GM12875 (cell line): ENCODE measurements around the gene PHF19.

Experiments used
- H3K4me3 ChIP-seq: one replicate; pipeline ENCODE4 v1.5.1; 2011; ENCODE audit warnings: low read depth, low read length, control low read depth
- CTCF ChIP-seq: IDR thresholded peaks from 2 replicates; pipeline ENCODE4 v1.5.1; 2011; ENCODE audit warnings: low read depth, mild to moderate bottlenecking, control low read depth, inconsistent platforms, low read length, moderate library complexity, borderline replicate concordance; ENCODE audit not compliant: insufficient read depth

Gene PHF19

GRCh38 chr9:120841930-120842684 lies 34.9 kb downstream of the PHF19 start:
- TF ChIP-seq CTCF, result no peak
- H3K4me3 ChIP-seq, result peak overlapping the region; percentile 73

GRCh38 chr9:120839146-120839545 lies 37.8 kb downstream of the PHF19 start:
- no peak overlapping the region for H3K4me3 ChIP-seq
- no peak for TF ChIP-seq CTCF

DNA sequence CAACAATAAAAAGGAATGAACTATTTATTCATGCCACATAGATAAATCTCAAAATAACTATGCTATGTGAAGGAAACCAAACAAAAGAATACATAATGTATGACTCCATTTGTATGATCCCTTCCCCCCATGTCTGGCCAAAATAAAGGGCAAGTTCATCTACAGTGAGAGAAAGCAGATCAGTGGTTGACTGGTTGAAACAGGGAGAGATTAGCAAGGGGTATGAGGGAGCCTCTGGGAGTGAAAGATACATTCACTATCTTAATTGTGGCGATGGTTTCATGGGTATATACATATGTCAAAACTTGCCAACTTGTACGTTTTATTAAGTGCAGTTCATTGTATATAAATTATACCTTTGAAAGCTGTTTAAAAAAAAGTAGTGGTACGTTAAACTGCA lies 39.1 kb downstream of the PHF19 start:
- no peak overlapping the region for H3K4me3 ChIP-seq
- no peak for TF ChIP-seq CTCF

DNA sequence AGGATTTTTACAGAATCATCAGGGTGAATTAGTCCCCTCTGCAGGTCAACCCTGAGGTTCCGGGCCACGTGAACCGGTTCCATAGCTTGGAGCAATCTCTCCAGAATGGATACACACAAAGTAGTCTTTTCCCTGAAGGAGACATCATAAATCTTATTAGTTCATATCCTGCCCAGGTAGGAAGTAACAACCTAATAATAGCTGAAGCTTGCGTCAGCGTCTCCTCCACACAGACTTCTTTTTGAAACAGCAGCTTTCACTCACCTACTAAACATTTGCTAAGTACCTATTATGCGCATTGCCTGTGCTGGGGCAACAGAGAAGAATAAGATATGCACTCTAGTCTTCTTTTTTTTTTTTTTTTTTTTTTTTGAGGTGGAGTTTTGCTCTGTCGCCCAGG lies 43.7 kb downstream of the PHF19 start:
- no peak for TF ChIP-seq CTCF
- no peak overlapping the region for H3K4me3 ChIP-seq

- TF ChIP-seq CTCF, result no peak
Observed at GRCh38 chr9:120832807-120833206, 44.2 kb downstream of the PHF19 start.

GRCh38 chr9:120830865-120831264 lies 46.1 kb downstream of the PHF19 start:
- TF ChIP-seq CTCF, result no peak
- H3K4me3 ChIP-seq, result no peak overlapping the region

More at GRCh38 chr9:120832807-120833206, 44.2 kb downstream of the PHF19 start:
- H3K4me3 ChIP-seq, result no peak overlapping the region

DNA sequence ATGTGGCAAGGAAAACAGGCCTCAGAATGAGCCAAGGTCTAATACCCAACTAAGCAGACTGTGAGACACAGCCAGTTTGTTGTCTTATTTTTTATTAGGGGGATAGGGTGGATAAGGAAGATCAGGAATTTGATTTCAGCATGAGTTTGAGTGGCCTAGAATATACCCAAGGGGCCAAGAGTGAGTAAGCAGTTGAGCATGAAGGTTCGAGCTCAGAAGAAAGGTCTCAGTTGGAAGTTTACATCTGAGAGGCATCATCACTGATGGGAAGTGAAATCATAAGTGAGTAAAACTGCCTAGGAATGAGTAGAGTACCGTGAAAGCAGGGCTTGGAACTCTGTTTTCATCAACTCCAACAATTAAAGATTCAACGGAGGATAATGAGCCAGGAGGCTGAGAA lies 46.8 kb downstream of the PHF19 start:
- no peak for TF ChIP-seq CTCF

More for the DNA sequence above, 46.8 kb downstream of the PHF19 start:
- H3K4me3 ChIP-seq, result no peak overlapping the region
